ENCODE results near the gene NRBF2.

Gene NRBF2

GRCh38 chr10:63115732-63116383 is 17.3 kb upstream of the NRBF2 start:
- Histone ChIP-seq H3K27me3 (replicated peaks; ENCODE audit: insufficient read depth, low read length) (no peaks in the 10 kb centered on the region), H3K27ac (ENCODE audit: low read length) (no peak overlapping the region), H3K9ac (ENCODE audit: low read length) (no peak overlapping the region), H2AFZ (ENCODE audit: low read length) (no peak overlapping the region), H3K9me2 (replicated peaks; ENCODE audit: insufficient read depth, low read length) (no peaks in the 10 kb centered on the region), H3K4me1 (ENCODE audit: low read length) (no peaks in the 10 kb centered on the region), H3K36me3 (replicated peaks; ENCODE audit: insufficient read depth, low read length) (no peaks in the 10 kb centered on the region), H3K9me3 (replicated peaks; ENCODE audit: insufficient read depth, low read length) (no peaks in the 10 kb centered on the region), H4K20me1 (ENCODE audit: insufficient read depth, low read length) (no peaks in the 10 kb centered on the region), H3K79me2 (ENCODE audit: low read length) (no peaks in the 10 kb centered on the region), H3K4me2 (ENCODE audit: low read depth, low read length) (no peak overlapping the region), H3F3A (ENCODE audit: insufficient read depth, low read length) (no peaks in the 10 kb centered on the region), H3K4me3 (ENCODE audit: low read length) (no peak overlapping the region)
- TF ChIP-seq CTCF (IDR thresholded peaks at IDR 0.05; ENCODE audit: low read length) = no peak
- TF ChIP-seq EZH2phosphoT487 (IDR thresholded peaks at IDR 0.05; ENCODE audit: low read length) = no peak
- TF ChIP-seq EZH2 (optimal IDR thresholded peaks at IDR 0.05; ENCODE audit: low read depth, low read length) = no peak
- no peak for DNase-seq

GRCh38 chr10:63116452-63117072 is 16.6 kb upstream of the NRBF2 start:
- no peak overlapping the region for H3K4me2 ChIP-seq (ENCODE audit: low read depth, low read length)
- no peaks in the 10 kb centered on the region for H3F3A ChIP-seq (ENCODE audit: insufficient read depth, low read length)
- H4K20me1 ChIP-seq (ENCODE audit: insufficient read depth, low read length) = no peaks in the 10 kb centered on the region
- no peaks in the 10 kb centered on the region for H3K9me2 ChIP-seq (replicated peaks; ENCODE audit: insufficient read depth, low read length)
- H3K4me3 ChIP-seq (ENCODE audit: low read length) = no peak overlapping the region
- no peak for DNase-seq
- H3K27me3 ChIP-seq (replicated peaks; ENCODE audit: insufficient read depth, low read length) = no peaks in the 10 kb centered on the region
- no peak for TF ChIP-seq EZH2phosphoT487 (IDR thresholded peaks at IDR 0.05; ENCODE audit: low read length)
- TF ChIP-seq EZH2 (optimal IDR thresholded peaks at IDR 0.05; ENCODE audit: low read depth, low read length) = no peak
- TF ChIP-seq CTCF (IDR thresholded peaks at IDR 0.05; ENCODE audit: low read length) = no peak
- H3K79me2 ChIP-seq (ENCODE audit: low read length) = no peaks in the 10 kb centered on the region
- H3K9ac ChIP-seq (ENCODE audit: low read length) = no peak overlapping the region
- H2AFZ ChIP-seq (ENCODE audit: low read length) = no peak overlapping the region
- H3K36me3 ChIP-seq (replicated peaks; ENCODE audit: insufficient read depth, low read length) = no peaks in the 10 kb centered on the region
- no peaks in the 10 kb centered on the region for H3K4me1 ChIP-seq (ENCODE audit: low read length)
- H3K9me3 ChIP-seq (replicated peaks; ENCODE audit: insufficient read depth, low read length) = no peaks in the 10 kb centered on the region
- no peak overlapping the region for H3K27ac ChIP-seq (ENCODE audit: low read length)

GRCh38 chr10:63119041-63119440 is 14.1 kb upstream of the NRBF2 start:
- Histone ChIP-seq H3K36me3 (replicated peaks; ENCODE audit: insufficient read depth, low read length) (no peaks in the 10 kb centered on the region), H3K4me2 (ENCODE audit: low read depth, low read length) (no peak overlapping the region), H3K9ac (ENCODE audit: low read length) (no peak overlapping the region), H2AFZ (ENCODE audit: low read length) (no peak overlapping the region), H3K27me3 (replicated peaks; ENCODE audit: insufficient read depth, low read length) (no peaks in the 10 kb centered on the region), H3K9me2 (replicated peaks; ENCODE audit: insufficient read depth, low read length) (no peaks in the 10 kb centered on the region), H3K9me3 (replicated peaks; ENCODE audit: insufficient read depth, low read length) (no peaks in the 10 kb centered on the region), H3K27ac (ENCODE audit: low read length) (no peak overlapping the region), H3K4me1 (ENCODE audit: low read length) (no peaks in the 10 kb centered on the region), H3K4me3 (ENCODE audit: low read length) (no peak overlapping the region), H4K20me1 (ENCODE audit: insufficient read depth, low read length) (no peaks in the 10 kb centered on the region), H3K79me2 (ENCODE audit: low read length) (no peaks in the 10 kb centered on the region), H3F3A (ENCODE audit: insufficient read depth, low read length) (no peaks in the 10 kb centered on the region)
- DNase-seq = no peak
- TF ChIP-seq CTCF (IDR thresholded peaks at IDR 0.05; ENCODE audit: low read length) (no peak), EZH2 (optimal IDR thresholded peaks at IDR 0.05; ENCODE audit: low read depth, low read length) (no peak), EZH2phosphoT487 (IDR thresholded peaks at IDR 0.05; ENCODE audit: low read length) (no peak)

All from MM.1S (cell line).